HG03571 (cell line): ENCODE measurements around the gene GTPBP10.
"Not testable (repeated sequence)": the region's sequence is repeated elsewhere in the genome, so short reads cannot be mapped to it uniquely, and the experiment has no call there.

Experiments
- ATAC-seq: cut with Tn5 transposase; IDR thresholded peaks from one replicate; pipeline ENCODE4 v1.9.1; 2021; ENCODE audit not compliant: unreplicated experiment

Gene GTPBP10

GRCh38 chr7:90346336-90347125 is at the start of gene GTPBP10:
TSS of gene GTPBP10 (plus strand) at chr7:90346716. CDS start at chr7:90346742, 26 bp downstream.
- peak; percentile 98 for ATAC-seq

DNA sequence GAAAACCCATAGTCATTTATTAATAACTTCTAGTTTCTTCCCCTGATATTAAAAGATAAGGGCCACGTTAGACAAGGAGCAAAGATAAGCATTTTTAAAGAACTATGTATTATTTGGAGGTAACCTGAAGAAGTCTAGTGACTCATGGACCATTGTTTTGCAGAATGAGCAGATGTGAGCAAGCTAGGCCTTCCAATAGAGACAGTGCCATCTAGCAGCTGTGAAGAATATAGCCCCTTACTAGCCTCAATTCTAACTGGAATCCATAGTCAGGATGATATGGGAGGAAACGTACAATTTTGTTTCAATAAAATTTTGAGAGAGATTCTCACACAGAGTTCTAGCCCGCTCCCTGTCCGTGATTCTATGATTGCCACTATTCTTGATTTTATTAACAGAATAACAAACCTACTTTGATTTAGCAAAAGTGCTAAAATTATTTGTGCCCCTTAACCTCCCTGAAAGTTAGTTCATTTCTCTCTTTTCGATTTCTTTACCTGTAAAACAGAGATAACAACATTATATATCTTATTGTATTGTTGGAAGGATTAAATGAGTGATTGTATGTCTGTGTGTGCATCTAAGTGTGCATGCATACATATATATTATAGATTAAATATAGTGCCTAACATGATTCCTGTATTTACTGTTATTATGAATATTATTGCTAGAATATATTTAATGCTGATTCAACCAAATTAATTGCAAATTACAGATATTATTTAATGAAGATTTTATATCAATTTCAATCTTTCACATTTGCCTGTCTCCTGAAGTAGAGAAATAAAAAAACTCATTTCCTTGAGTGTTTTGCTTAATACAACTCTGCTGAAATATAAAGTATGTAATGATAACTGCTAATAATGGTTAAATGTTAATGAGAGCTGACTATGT is 48.1 kb upstream of the GTPBP10 start:
- peak; percentile 74 for ATAC-seq

DNA sequence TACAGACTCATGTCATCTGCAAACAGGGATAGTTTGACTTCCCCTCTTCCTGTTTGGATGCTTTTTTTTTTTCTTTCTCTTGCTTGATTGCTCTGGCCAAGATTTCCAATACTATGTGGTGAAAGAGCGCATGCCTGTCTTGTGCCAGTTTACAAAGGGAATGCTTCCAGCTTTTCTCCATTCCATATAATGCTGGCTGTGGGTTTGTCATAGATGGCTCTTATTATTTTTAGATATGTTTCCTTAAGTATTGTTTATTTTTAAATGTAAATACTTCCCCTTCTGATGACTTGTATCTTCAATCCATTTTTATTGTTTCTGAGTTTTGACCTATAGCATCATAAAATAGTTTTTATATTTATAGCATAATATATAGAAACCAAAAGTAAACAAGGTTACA is 43.3 kb upstream of the GTPBP10 start:
- no peak for ATAC-seq

DNA sequence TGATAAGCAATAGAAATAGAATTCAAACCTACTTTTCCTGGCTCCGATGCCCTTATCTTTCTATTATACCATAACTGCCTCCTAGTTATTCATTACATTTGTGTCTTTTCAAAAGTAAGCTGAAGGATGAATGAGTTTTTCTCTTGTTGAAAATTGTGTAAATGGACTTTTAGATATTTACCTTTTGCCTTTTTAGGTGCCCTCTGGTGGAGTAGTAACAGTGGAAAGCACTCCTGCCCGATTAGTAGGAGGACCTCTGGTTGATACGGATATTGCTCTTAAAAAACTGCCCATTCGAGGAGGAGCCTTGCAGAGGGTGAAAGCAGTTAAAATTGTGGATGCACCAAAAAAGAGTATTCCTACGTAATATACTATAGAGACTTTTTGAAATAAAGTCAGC is 36.6 kb upstream of the GTPBP10 start:
- ATAC-seq, result no peak

DNA sequence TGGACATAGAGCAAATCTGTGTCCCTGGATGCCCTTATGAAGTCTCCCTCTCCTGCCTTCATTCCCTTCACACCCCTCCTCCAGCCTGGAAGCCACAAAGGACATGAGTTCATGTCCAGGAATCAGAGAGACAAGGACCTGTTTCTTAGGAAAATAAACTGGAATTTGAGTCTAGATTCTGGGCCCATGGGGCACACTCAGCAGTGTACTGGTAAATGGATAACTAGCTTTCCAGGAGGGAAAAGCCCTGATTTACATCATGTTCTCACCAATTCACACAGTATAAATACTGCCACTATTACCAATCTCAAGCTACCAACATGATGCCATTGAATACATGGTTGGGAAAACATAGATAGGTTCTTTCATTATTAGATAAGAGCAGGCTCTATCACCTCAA is 35.3 kb upstream of the GTPBP10 start:
- no peak for ATAC-seq

DNA sequence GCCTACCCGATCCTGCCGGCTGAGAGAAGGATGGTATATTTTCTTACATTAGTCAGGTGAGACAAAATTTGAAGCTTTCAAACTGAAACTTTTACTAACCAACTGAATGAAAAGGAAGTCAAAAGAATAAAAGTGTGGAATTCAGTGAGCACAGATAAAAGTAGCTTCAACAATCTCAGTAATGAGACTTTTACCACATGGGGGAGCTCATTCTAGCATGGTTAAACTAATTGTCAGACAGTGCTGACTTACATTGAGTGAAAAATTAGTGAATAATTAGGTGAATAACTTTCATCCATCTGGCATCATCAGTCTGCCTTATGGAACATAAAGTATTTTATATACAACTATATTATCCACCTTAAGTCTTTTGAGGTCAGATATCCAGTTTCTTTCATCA is 33.8 kb upstream of the GTPBP10 start:
- no peak for ATAC-seq

DNA sequence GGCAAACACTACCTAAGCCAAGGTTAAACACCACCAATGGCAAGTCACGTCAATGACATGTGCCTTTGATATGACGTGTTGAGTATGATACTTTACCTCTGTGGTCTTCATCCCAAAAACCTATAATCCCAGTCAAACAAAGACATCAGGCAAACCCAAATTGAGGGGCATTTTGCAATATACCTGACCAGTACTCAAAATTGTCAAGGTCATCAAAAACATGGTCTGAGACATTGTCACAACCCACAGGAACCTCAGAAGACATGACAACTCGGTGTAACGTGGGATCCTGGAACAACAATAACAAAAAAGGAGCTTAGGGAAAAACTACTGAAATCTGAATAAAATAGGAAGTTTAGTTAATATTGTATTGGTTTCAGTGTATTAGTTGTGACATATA is 32.6 kb upstream of the GTPBP10 start:
- ATAC-seq, result no peak

DNA sequence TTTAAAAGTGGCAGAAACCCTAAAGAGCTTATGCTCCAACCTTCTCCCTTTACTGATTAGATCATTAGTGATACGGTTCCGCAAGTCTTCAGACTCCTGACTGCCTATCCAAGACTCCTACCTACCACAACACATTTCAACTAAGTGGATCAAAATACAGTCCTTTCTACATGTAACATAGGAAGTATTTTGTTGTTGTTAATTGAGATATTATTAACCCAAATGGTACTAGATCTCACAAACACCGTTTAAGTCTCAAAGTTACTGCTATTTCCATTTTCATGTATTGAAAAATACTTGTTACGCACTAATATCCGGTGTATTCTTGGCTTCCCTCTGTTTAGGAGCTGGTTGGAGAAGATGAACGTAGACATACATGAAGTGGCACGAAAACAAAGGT is 26.5 kb upstream of the GTPBP10 start:
- no peak for ATAC-seq

- ATAC-seq, result no peak
Observed at GRCh38 chr7:90320418-90320800, 26.1 kb upstream of the GTPBP10 start.

DNA sequence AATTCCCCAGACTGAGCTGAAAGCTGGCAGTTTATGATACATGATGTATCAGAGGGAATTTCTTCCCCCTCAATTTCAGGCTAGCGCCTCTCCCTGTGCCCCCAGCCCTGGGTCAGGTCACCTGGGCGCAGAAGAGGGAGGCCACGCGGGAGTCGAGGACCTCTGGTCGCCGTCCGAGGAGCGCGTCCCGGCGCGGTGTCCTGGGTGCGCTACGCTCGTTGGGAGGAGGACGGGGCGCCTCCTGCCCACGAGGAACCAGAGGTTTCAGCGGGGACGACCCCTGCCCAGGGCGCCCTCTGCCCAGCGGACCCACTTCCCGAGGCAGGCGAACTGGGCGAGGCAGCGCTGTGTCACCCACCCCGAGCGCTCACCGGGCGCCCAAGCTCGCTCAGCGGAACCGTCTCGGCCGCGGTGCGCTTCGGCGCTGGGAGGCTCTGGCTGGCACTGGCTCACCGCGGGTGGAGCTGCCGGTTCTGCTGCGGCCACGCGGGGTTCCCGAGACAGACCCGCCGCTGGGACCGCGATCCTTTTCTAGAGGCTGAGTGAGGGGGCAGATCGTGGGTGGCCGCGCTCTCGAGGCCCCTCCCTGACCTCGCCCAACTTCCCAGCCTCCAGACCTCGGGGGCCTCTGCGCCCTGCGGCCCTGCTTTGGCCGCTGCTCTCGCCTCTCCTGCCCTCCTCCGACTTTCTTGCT is 25.6 kb upstream of the GTPBP10 start, which contains the start of gene FAM237B:
FAM237B (minus strand) TSS at position 504 of the 694 bp plus-strand sequence. CDS start 1,556 bp downstream, outside the sequence.
- no peak for ATAC-seq

GRCh38 chr7:90322837-90323236 is 23.7 kb upstream of the GTPBP10 start:
- ATAC-seq, result no peak

GRCh38 chr7:90326500-90326899 is 20.0 kb upstream of the GTPBP10 start:
- ATAC-seq, result no peak

DNA sequence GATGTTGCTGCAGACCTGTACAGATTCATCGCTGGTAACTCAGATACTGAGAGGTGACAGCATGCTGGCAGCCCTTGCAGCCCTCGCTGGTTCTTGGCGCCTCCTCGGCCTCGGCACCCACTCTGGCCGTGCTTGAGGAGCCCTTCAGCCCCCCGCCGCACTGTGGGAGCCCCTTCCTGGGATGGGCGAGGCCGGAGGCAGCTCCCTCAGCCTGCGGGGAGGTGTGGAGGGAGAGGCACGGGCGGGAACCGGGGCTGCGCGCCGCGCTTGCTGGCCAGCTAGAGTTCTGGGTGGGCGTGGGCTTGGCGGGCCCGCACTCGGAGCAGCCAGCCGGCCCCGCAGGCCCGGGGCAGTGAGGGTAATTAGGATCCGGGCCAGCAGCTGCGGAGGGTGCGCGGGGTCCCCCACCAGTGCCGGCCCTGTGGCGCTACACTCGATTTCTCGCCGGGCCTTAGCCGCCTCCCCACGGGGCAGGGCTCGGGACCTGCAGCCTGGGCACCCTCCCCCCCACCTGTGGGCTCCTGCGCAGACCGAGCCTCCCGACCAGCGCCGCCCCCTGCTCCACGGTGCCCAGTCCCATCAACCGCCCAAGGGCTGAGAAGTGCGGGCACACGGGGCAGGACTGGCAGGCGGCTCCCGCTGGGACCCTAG is 12.2 kb upstream of the GTPBP10 start:
- no peak for ATAC-seq

DNA sequence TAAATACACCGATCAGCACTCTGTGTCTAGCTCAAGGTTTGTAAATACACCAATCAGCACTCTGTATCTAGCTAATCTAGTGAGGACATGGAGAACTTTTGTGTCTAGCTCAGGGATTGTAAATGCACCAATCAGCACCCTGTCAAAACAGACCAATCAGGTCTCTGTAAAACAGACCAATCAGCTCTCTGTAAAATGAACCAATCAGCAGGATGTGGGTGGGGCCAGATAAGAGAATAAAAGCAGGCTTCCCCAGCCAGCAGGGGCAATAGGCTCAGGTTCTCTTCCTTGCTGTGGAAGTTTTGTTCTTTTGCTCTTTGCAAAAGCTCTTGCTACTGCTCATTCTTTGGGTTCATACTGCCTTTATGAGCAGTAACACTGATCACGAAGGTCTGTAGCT is 11.6 kb upstream of the GTPBP10 start:
- not testable (repeated sequence) for ATAC-seq

- ATAC-seq, result no peak
Observed at GRCh38 chr7:90337106-90337505, 9.4 kb upstream of the GTPBP10 start.

DNA sequence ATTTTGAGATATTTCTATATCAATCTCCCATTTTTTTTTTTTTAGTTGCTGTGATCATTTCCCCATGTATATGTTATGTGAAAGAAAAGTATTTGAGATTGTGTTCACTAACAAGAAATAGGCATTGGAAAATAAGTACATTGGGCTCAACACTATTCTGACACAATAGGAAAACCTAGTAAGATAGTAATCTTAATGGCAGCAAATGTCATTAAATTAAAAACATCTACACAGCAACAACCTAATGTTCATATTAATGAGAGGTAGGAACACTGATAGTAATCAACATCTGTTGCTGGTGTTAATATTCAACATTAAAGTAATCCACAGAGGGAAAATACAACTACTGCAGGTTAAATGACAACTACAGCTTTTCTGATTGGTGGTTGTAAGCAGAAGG is 1.5 kb upstream of the GTPBP10 start:
- ATAC-seq, result no peak

- ATAC-seq, result peak; percentile 11
Observed at GRCh38 chr7:90345595-90346335, 751 bp upstream of the GTPBP10 start.

- no peak for ATAC-seq
Observed at GRCh38 chr7:90347759-90348158, 1.2 kb downstream of the GTPBP10 start.

- ATAC-seq, result no peak
Observed at GRCh38 chr7:90349305-90349704, 2.8 kb downstream of the GTPBP10 start.

DNA sequence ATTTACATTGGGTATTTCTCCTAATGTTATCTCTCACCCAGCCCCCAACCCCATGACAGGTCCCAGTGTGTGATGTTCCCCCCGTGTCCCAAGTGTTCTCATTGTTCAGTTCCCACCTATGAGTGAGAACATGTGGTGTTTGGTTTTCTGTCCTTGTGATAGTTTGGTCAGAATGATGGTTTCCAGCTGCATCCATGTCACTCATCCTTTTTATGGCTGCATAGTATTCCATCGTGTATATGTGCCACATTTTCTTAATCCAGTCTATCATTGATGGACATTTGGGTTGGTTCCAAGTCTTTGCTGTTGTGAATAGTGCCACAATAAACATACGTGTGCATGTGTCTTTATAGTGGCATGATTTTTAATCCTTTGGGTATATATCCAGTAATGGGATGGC is 3.5 kb downstream of the GTPBP10 start:
- not testable (repeated sequence) for ATAC-seq
